ENCODE data around the gene FYCO1. TPM values are rescaled to one million over a fixed set of nuclear protein-coding genes. Genes with fewer than 3 reads are reported as not detected.

Gene FYCO1
- total and polyA plus RNA-seq, 10 of the 15 experiments (the other 5 are each of a cell fraction or from before 2014, with no cell fraction given), result 1.5 to 8.4 (median 6.5) TPM

- H4K20me1 ChIP-seq (ENCODE audit: control insufficient read depth, insufficient read depth), result no peaks in the 10 kb centered on the region; the same call in 1 of the 2 replicates
- peaks cover 30% of the 10 kb centered on the region for H3K4me1 ChIP-seq (ENCODE audit: control insufficient read depth, insufficient read depth, low read length)
- no TSS peak for BruUV-seq (replicated peaks)
- no peak overlapping the region for H3K4me2 ChIP-seq (ENCODE audit: control insufficient read depth, insufficient read depth)
- no peaks in the 10 kb centered on the region for H3K36me3 ChIP-seq (ENCODE audit: control insufficient read depth in 2 of 2, insufficient read depth in 2 of 2, low read length in 1 of 2)
- intact Hi-C loops (cut with micrococcal nuclease; ENCODE audit: unreplicated experiment), result no loop called here
- H3K9ac ChIP-seq (ENCODE audit: control insufficient read depth, insufficient read depth, low read length), result no peak overlapping the region
- TF ChIP-seq PAX5 (IDR thresholded peaks at IDR 0.05; ENCODE audit: borderline replicate concordance, low read depth, low read length), result no peak
- TF ChIP-seq ZBED1 (IDR thresholded peaks at IDR 0.05; ENCODE audit: borderline replicate concordance), result no peak
- no peak for TF ChIP-seq HSF1 (IDR thresholded peaks at IDR 0.05; ENCODE audit: low read depth, low read length)
- no peak for TF ChIP-seq PRDM15 (CRISPR knock-in tag; IDR thresholded peaks at IDR 0.05)
- TF ChIP-seq ZNF592 (IDR thresholded peaks at IDR 0.05), result no peak
- TF ChIP-seq CBX5 (IDR thresholded peaks at IDR 0.05; ENCODE audit: low read depth), result no peak
- no peak for TF ChIP-seq JUND (IDR thresholded peaks at IDR 0.05; ENCODE audit: low read depth, low read length)
- ChIA-PET RAD21 (ENCODE audit: unreplicated experiment) (interaction anchor here (0.7 kb wide), 1 partner anchor 52 kb away, joined by 3 read pairs; no protein-coding TSS in a partner anchor), CTCF (interaction anchor here (1.1 kb wide), 1 partner anchor 85 kb away, joined by 4 read pairs; no protein-coding TSS in a partner anchor), SMC1A (ENCODE audit: uncharacterized antibody, unreplicated experiment) (interaction anchor here (0.9 to 1.8 kb wide), 2 partner anchors 10 to 18 kb away, joined by 5 read pairs; no protein-coding TSS in a partner anchor), POLR2A (no interaction called here)
- no peak for FAIRE-seq
- H2AFZ ChIP-seq (ENCODE audit: control insufficient read depth, low read depth, low read length), result no peak overlapping the region
- H3K9me3 ChIP-seq (replicated peaks; ENCODE audit: control insufficient read depth, insufficient read depth, low read length), result no peaks in the 10 kb centered on the region
- no peak overlapping the region for H3K27ac ChIP-seq (ENCODE audit: control insufficient read depth, insufficient read depth)
- no peak for ATAC-seq
- no peak overlapping the region for H3K4me3 ChIP-seq
- no peaks in the 10 kb centered on the region for H3K27me3 ChIP-seq (replicated peaks in 1 of 2; ENCODE audit: control insufficient read depth in 2 of 2, insufficient read depth in 2 of 2, low read length in 1 of 2)
- DNase-seq (ENCODE audit: low read depth, low spot score), result no peak
- WGBS (ENCODE audit: insufficient coverage, insufficient replicate concordance, low lambda C conversion rate, missing lambda C conversion rate), result 96% methylated on average over 5 of the region's 6 CpGs
- peaks cover 16% of the 10 kb centered on the region for H3K79me2 ChIP-seq (ENCODE audit: control insufficient read depth, insufficient read depth, low read length)
- in situ Hi-C loops (cut with MboI), result no loop called here
These were observed 4.3 kb downstream of the FYCO1 start for GRCh38 chr3:45991341-45991740.

Data from GM12878 (cell line).